GM20000 (cell line): ENCODE measurements around the gene KCNIP4.

Experiments used
- DNase-seq: peaks from one replicate; pipeline ENCODE4 v3.0.0; 2012; ENCODE audit warnings: low spot score
- TF ChIP-seq, protein P1 (sequence below): IDR thresholded peaks from 2 replicates; pipeline ENCODE4 v1.5.1; 2012; ENCODE audit warnings: mild to moderate bottlenecking, control low read depth; ENCODE audit errors: extremely low read depth, missing control alignments

Gene KCNIP4

DNA sequence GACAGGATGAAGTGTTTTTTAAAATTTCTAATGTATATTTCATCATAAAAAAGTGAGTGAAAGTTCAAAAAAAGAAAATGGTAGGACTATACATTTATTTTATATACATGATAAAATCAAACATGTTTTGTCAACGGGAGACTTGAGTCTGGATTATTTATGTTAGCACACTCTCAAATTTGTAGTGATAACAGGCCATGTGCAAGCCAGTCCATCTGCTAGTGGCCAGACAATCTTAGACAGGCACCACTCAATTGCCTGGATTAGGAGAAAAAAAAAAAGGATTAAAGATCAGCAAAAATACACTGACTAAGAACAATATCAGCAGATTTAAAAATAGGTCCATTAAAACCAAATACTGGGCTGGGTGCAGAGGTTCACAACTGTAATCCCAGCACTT, 71.9 kb downstream of the KCNIP4 start:
- DNase-seq = no peak
- TF ChIP-seq, protein P1, sequence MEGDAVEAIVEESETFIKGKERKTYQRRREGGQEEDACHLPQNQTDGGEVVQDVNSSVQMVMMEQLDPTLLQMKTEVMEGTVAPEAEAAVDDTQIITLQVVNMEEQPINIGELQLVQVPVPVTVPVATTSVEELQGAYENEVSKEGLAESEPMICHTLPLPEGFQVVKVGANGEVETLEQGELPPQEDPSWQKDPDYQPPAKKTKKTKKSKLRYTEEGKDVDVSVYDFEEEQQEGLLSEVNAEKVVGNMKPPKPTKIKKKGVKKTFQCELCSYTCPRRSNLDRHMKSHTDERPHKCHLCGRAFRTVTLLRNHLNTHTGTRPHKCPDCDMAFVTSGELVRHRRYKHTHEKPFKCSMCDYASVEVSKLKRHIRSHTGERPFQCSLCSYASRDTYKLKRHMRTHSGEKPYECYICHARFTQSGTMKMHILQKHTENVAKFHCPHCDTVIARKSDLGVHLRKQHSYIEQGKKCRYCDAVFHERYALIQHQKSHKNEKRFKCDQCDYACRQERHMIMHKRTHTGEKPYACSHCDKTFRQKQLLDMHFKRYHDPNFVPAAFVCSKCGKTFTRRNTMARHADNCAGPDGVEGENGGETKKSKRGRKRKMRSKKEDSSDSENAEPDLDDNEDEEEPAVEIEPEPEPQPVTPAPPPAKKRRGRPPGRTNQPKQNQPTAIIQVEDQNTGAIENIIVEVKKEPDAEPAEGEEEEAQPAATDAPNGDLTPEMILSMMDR = no peak

DNA sequence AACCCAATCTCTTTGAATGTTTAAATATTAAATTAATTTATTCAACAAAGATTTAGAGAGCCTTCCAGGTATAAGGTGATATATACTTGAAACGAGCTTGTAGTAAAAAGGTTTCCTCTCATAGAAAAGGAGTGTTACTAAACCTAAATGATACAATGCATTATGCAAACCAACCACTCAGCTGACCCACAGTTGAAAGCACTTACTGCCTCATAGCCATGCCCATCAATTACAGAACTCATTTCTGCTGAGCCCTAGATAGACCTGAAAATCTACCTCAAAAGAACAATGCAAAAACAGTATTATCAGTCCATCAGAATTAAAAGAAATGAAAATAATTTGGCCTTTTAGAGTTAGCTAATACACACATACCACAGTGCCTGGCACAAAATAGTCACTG, 75.4 kb downstream of the KCNIP4 start:
- TF ChIP-seq, protein P1 = no peak
- no peak for DNase-seq

DNA sequence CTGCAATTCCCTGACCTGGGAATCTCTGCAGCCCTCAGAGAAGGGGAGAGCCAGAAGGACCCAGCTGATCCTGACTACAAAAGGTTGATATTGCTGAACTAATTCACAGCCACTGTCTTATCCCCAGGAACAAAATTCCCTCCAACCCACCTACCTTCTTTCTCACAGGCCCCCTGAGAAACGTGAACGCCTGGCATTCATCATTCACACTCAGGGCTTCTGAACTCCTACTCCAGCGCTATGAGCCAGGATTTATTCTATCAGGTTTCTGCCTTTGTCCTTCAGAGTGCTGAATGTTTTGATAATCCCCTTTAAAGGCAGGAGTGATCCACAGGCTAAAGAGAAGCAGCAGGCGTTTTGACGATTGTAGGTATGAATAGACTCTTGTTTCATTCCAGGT, 76.5 kb downstream of the KCNIP4 start:
- TF ChIP-seq, protein P1 = no peak
- DNase-seq = no peak

DNA sequence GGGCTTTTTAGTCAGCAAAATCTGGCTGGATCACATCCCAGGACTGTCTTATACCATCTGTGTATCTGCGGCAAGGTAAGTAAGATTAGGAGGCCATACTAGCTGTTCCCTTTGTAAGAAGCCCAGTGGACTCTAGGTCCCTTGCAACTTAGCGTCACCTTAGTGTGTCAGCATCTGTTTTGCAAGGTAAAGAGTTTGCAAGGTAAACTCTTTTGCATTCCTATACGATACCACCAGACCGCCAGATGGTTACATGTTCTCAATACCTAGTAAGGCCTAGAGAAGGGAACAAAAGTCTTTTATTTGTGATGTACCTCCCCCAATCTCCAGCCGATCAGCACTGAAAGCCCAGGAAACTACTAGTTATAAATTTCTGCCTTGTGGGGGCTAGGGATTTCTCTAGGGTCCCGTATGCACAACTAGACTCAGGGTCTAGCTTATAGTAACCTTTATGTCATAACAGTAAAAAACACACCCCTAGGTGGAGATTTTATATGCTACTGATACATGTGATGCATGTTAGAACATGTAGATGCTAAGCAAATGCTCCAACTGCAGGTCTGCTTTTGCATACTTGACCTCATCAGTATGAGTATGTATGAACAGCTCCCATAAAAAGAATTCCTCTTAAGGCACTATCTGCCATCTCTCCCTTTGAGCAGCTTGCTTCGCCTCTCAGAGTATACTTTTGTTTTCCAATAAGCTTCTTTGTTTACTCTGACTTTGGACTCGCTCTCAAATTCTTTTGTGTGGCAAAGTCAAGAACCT, 78.4 kb downstream of the KCNIP4 start:
- TF ChIP-seq, protein P1 = no peak
- DNase-seq = no peak

DNA sequence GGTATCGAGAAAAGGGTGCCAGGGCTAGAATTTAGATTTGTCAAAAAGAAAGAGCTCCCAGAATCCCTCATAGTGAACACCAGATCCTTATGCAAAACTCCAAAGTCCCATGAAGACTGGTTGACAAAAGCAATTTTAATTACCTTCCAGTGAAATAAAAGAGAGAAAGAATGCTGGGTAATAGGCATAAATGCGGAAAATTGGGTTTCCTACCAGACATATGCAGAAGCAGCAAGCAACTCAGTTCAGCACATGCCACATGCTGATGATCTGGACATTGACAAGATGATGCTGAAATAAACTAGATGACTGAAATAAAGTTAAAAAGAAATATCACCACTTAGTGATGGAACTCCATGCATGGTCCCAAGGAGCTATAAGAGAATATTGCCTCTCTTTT, 83.9 kb downstream of the KCNIP4 start:
- DNase-seq = no peak
- TF ChIP-seq, protein P1 = no peak

DNA sequence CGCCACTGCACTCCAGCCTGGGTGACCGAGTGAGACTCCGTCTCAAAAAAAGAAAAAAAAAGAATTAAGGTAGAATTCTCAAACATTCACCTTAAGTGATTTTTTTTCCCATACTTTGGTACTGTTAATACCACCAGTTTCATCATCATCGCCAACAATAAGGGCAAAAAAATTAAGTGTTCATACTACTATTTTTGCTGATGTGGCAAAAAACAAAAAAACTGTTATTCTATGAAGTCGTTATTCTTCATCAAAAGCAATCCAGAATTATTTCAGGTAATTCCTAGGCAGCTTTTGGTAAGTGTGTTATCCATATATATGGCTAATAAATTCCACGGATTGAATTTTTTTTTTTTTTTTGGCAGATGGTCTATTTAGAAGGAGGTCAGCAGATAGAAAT, 85.7 kb downstream of the KCNIP4 start:
- no peak for DNase-seq
- TF ChIP-seq, protein P1 = no peak

DNA sequence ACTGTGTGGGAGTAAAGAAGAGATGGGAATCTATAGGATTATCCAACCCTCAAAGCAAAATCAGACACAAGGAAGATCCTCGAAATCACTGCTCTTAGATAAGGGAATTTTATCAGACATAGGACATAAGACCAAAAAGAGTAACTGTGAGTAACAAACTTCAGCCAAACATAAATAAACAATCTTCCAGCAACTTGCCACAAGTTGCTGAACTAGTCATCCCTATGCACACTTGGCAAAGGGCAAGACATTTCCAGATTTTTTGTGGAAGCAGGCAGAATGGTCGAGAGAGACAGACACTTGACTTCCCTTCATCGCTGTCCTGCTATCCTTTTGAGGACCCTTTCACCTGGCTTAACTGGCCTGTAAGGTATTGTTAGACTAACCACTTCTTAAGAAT, 89.6 kb downstream of the KCNIP4 start:
- TF ChIP-seq, protein P1 = no peak
- no peak for DNase-seq
